K562 (cell line): ENCODE results near the gene ARHGAP15. TPM values are rescaled to one million over a fixed set of nuclear protein-coding genes. Genes with fewer than 3 reads are reported as not detected.

Source experiments
- ATAC-seq: fragments of 200-7000 bp; cut with Tn5 transposase; 3 replicates; pipeline ENCODE4 v1.9.1; 2020; ENCODE audit warnings: moderate library complexity
- BruUV-seq: library from RNA; stranded (reverse); fragments of 400-500 nt; replicated peaks from 2 replicates; lab custom pipeline; 2021; lab: Mats Ljungman, UMichigan
- CTCF ChIA-PET: fragments of 300-600 bp; formaldehyde crosslinking; extraction: SDS; loops from one replicate; lab custom pipeline; 2021; ENCODE audit warnings: low intra/inter-chr PET ratio; lab: Yijun Ruan, JAX
- POLR2A ChIA-PET: fragments of 300-600, 350-650 bp; sonication (Branson Sonifier 250); formaldehyde crosslinking; extraction: SDS; loops from one replicate; lab custom pipeline; 2021; ENCODE audit warnings: antibody characterized with exemption, inconsistent platforms; lab: Yijun Ruan, JAX
- DNase-seq, 4 experiments: peaks; one replicate each; pipeline versions ENCODE4 v3.0.0 to v3.0.0-alpha.2; 2011 to 2018; ENCODE audit warnings: low spot score in 3 of 4, mixed read lengths in 3 of 4; ENCODE audit errors: extremely low read depth in 1 of 4
- FAIRE-seq: peaks from 2 replicates; lab custom pipeline; 2011; peaks lifted over from hg19 to GRCh38; lab: Jason Lieb, UNC
- H2AFZ ChIP-seq: 2 replicates; pipeline ENCODE4 v1.6.0; 2011; ENCODE audit warnings: low read depth, low read length, control low read depth, inconsistent platforms
- H3K27ac ChIP-seq: fragments of 200-600 bp; 3 replicates; pipeline ENCODE4 v1.8.0; 2011; ENCODE audit warnings: low read depth, mild to moderate bottlenecking, control low read depth, inconsistent platforms, low read length, moderate library complexity, mixed read lengths; ENCODE audit errors: extremely low read depth
- H3K27me3 ChIP-seq, 2 experiments: fragments of 300-600 bp in 1 of 2; 2 replicates in 1 of 2; 3 replicates in 1 of 2; pipeline versions ENCODE4 v1.6.0 to v1.8.0; 2011; ENCODE audit warnings: inconsistent platforms in 2 of 2, low read length in 2 of 2, mild to moderate bottlenecking in 1 of 2, mixed read lengths in 1 of 2, moderate library complexity in 1 of 2; ENCODE audit not compliant: control insufficient read depth in 2 of 2, insufficient read depth in 2 of 2
- H3K36me3 ChIP-seq: fragments of 300-600 bp; 3 replicates; pipeline ENCODE4 v1.8.0; 2011; ENCODE audit warnings: mild to moderate bottlenecking, low read length, inconsistent platforms; ENCODE audit not compliant: control insufficient read depth, insufficient read depth
- H3K4me1 ChIP-seq, 2 experiments: fragments of 200-600 bp in 1 of 2; replicated peaks in 1 of 2; 2 replicates in 1 of 2; 3 replicates in 1 of 2; pipeline versions ENCODE4 v1.5.1 to v1.8.0; 2011; ENCODE audit warnings: inconsistent platforms in 2 of 2, low read length in 2 of 2, mild to moderate bottlenecking in 1 of 2, mixed read lengths in 1 of 2, moderate library complexity in 1 of 2; ENCODE audit not compliant: control insufficient read depth in 2 of 2, insufficient read depth in 2 of 2
- H3K4me2 ChIP-seq: 2 replicates; pipeline ENCODE4 v1.6.1; 2011; ENCODE audit warnings: low read length, control low read depth, inconsistent platforms, mixed read lengths; ENCODE audit not compliant: insufficient read depth
- H3K4me3 ChIP-seq: fragments of 200-600 bp; sonication (generic), shearing (Covaris generic); 2 replicates; pipeline ENCODE4 v1.5.1; 2016; ENCODE audit warnings: control low read depth, inconsistent platforms
- H3K79me2 ChIP-seq: fragments of 200-600 bp; 3 replicates; pipeline ENCODE4 v1.8.0; 2011; ENCODE audit warnings: low read length, inconsistent platforms; ENCODE audit not compliant: control insufficient read depth, insufficient read depth
- H3K9ac ChIP-seq, 2 experiments: 2 replicates each; pipeline versions ENCODE4 v1.6.0 to v1.6.1; 2011; ENCODE audit warnings: low read depth in 2 of 2, low read length in 2 of 2, control low read depth in 1 of 2, inconsistent platforms in 1 of 2, mild to moderate bottlenecking in 1 of 2, mixed read lengths in 1 of 2; ENCODE audit not compliant: insufficient read depth in 1 of 2
- H3K9me1 ChIP-seq: one replicate; pipeline ENCODE4 v1.6.0; 2011; ENCODE audit warnings: inconsistent platforms, mild to moderate bottlenecking, low read length, moderate library complexity; ENCODE audit not compliant: control insufficient read depth, insufficient read depth
- H3K9me3 ChIP-seq: replicated peaks from 2 replicates; pipeline ENCODE4 v1.5.1; 2011; ENCODE audit warnings: low read depth, low read length, inconsistent platforms; ENCODE audit not compliant: control insufficient read depth, insufficient read depth
- H4K20me1 ChIP-seq: replicated peaks from 2 replicates; pipeline ENCODE4 v1.6.1; 2011; ENCODE audit warnings: low read length, inconsistent platforms, mixed read lengths; ENCODE audit not compliant: control insufficient read depth, insufficient read depth
- E2F3 ChIP-seq: fragments of 250-450 bp; sonication (Bioruptor Pico); IDR thresholded peaks from 2 replicates; pipeline ENCODE4 v1.4.0; 2020; ENCODE audit warnings: mild to moderate bottlenecking
- THAP7 ChIP-seq: fragments of 250-450 bp; sonication (Bioruptor Pico); IDR thresholded peaks from 2 replicates; pipeline ENCODE4 v1.5.0; 2021
- ZNF445 ChIP-seq: fragments of 250-450 bp; sonication (Bioruptor Pico); IDR thresholded peaks from 2 replicates; pipeline ENCODE4 v1.4.0; 2020; ENCODE audit warnings: low read depth, mild to moderate bottlenecking, moderate library complexity
- ZNF778 ChIP-seq: fragments of 450-650 bp; formaldehyde crosslinking; IDR thresholded peaks from 2 replicates; pipeline ENCODE4 v1.4.0; 2020; ENCODE audit warnings: mild to moderate bottlenecking, moderate library complexity
- WGBS: fragments of 100-300 bp; shearing (Covaris generic); methylation state at CpG from one replicate; pipeline ENCODE4 v1.1.6; 2016; ENCODE audit warnings: low coverage, mixed read lengths; ENCODE audit not compliant: insufficient coverage; ENCODE audit errors: missing lambda C conversion rate; 5-methylcytosine and 5-hydroxymethylcytosine counted together
- in situ Hi-C: fragments of 300-500 bp; cut with MboI; formaldehyde crosslinking; loops from 4 replicates; pipeline ENCODE4 v1.15.0; 2018; ENCODE audit warnings: inconsistent platforms, mixed read lengths
- intact Hi-C: fragments of 100-400 bp; cut with micrococcal nuclease; formaldehyde crosslinking; loops from 2 replicates; pipeline ENCODE4 v1.14.2; 2022
- polyA plus RNA-seq, 8 experiments: library from polyadenylated mRNA; depleted of rRNA in 4 of 8; stranded (reverse) in 5 of 8; unstranded in 3 of 8; fragments of >200 nt; fragmentation: Nextera tagmentation in 2 of 8; fragmentation: Illumina TruSeq in 1 of 8; extraction: Ambion mirVana in 2 of 8; extraction: Trizol in 1 of 8; gene quantifications; 2 replicates each; pipeline versions ENCODE4 v1.2.1 to v1.2.3, GENCODE V29; 2011 to 2014; ENCODE audit warnings: inconsistent platforms in 1 of 8, missing spikeins in 1 of 8
- total RNA-seq, 7 experiments: library from RNA; depleted of rRNA in 6 of 7; stranded (reverse); fragments of >200 nt in 6 of 7; fragmentation: Illumina TruSeq in 2 of 7; extraction: Trizol in 2 of 7; gene quantifications; 2 replicates each; pipeline versions ENCODE4 v1.2.1 to v1.2.3, GENCODE V29; 2011 to 2021; ENCODE audit warnings: low replicate concordance in 1 of 7

ARHGAP15 gene
- total and polyA plus RNA-seq, 9 of the 15 experiments (the other 6 are each of a cell fraction or from before 2014, with no cell fraction given): 1.5 to 17.9 (median 7.9) TPM

DNA sequence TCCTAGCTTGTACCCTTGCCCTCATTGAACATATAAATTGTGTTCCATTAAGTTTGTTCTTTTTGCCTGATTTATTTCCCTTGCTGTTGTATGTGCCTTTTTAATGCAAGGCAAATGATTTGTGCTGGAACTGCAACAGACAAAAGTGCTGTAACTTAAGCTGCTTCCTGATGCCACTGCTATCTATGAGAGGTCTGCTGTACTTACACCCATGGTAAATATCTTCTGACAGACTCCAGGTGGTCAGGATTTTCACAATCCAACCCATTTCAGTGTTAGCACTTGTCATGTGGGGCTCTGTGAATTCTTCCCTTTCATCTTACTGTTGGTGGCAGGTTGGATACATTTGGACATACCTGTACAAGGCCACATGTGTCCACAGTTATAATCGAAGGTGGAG is 63.5 kb downstream of the ARHGAP15 start:
- no TSS peak for BruUV-seq
- H3K4me2 ChIP-seq: no peak overlapping the region
- ChIA-PET POLR2A (no interaction called here), CTCF (no interaction called here)
- 8% methylated on average over 1 of the region's 1 CpG for WGBS
- no peaks in the 10 kb centered on the region for H3K36me3 ChIP-seq
- in situ Hi-C loops: no loop called here
- no peak overlapping the region for H3K9ac ChIP-seq
- no peaks in the 10 kb centered on the region for H3K9me1 ChIP-seq
- H3K79me2 ChIP-seq: no peaks in the 10 kb centered on the region
- no peak overlapping the region for H3K4me3 ChIP-seq
- DNase-seq (no peak), ATAC-seq (no peak), FAIRE-seq (no peak)
- no peaks in the 10 kb centered on the region for H3K9me3 ChIP-seq
- H3K27ac ChIP-seq: no peak overlapping the region
- H2AFZ ChIP-seq: no peak overlapping the region
- no peak for TF ChIP-seq ZNF778 (CRISPR knock-in tag)
- no peak for TF ChIP-seq E2F3
- H3K4me1 ChIP-seq: no peaks in the 10 kb centered on the region
- no peaks in the 10 kb centered on the region for H3K27me3 ChIP-seq
- H4K20me1 ChIP-seq: no peaks in the 10 kb centered on the region
- intact Hi-C loops: no loop called here

- Histone ChIP-seq H3K27ac (no peak overlapping the region), H3K79me2 (no peaks in the 10 kb centered on the region), H3K27me3 (no peaks in the 10 kb centered on the region), H3K9ac (no peak overlapping the region), H3K36me3 (no peaks in the 10 kb centered on the region), H3K9me1 (no peaks in the 10 kb centered on the region), H4K20me1 (no peaks in the 10 kb centered on the region), H3K4me3 (no peak overlapping the region), H3K9me3 (no peaks in the 10 kb centered on the region), H3K4me1 (no peaks in the 10 kb centered on the region), H3K4me2 (no peak overlapping the region), H2AFZ (no peak overlapping the region)
- 13% methylated on average over 5 of the region's 5 CpGs for WGBS
- TF ChIP-seq THAP7 (no peak), ZNF445 (CRISPR knock-in tag) (no peak)
- intact Hi-C loops: no loop called here
- ChIA-PET POLR2A (no interaction called here), CTCF (no interaction called here)
- in situ Hi-C loops: no loop called here
- no peak for FAIRE-seq
- no peak for DNase-seq
- no peak for ATAC-seq
- no TSS peak for BruUV-seq
These were observed 63.9 kb downstream of the ARHGAP15 start for GRCh38 chr2:143193121-143193520.
